GM18526 (cell line): ENCODE data around the gene DNAJC12.

Experiments
- POLR2A ChIP-seq: IDR thresholded peaks from 3 replicates; pipeline ENCODE4 v1.6.1; 2011; ENCODE audit not compliant: insufficient read length; ENCODE audit errors: extremely low read depth

The DNAJC12 gene

DNA sequence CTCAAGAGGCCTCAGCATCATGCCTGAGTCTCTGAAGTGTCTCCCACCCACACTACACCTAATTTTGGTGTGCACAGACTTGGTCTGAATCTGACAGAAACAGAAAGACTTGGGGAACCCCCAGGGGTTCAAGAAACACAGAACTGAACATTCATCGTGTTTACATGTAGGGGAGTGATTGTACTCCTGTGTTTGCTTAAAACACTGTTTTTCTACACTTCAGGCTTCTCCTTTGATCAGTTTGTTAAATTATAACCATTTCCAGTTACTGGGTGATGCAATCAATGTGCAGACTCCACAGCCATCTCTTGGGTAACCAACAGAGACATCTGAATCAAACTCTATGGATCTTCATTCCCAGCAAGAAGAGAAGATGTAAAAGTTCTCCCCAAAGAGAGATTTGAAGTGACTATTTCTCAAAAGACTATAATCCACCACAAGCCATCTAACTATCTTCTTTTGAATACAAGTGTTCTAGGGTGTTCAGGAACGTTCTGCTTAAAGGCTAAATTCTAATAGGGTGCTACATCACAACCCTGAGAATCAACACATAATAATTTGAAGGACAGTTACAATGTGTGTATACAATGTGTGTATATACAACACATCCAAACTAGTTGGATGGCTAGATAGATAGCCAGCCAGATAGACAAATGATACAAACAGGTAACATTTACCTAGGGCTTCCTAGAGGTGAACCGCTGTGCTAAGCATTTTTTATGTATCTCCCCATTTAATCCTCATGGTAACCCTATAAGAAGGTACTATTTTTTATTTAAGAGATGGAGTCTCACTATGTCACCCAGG is 34.2 kb downstream of the DNAJC12 start:
- TF ChIP-seq POLR2A, result no peak

DNA sequence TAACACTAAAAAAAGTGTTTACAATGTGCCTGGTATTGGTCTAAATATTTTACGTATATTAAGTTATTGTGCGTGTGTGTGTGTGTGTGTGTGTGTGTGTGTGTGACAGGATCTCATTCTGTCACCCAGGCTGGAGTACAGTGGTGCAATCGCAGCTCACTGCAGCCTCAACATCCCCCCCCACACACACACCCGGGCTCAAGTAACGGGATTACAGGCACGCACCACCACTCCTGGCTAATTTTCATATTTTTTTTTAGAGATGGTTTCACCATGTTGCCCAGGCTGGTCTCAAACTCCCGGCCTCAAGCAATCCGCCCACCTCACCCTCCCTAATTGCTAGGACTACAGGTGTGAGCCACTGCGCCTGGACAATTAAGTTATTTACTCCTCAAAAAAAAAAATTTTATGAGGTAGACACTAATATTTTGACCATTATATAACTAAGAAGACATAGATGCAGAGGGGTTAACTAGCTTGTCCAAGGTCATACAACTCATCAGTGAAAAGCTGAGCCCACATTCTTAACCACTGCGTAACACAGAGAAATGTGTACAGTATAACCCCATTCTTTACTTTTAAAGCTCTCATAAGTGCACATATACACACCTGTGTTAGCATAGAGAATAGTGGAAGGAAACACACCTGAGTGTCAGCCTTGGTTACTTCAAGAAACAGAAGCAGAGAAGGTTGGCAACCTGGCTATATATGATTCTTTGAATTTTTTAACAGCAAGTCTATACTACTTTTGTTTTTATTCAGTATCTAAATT is 35.0 kb downstream of the DNAJC12 start:
- no peak for TF ChIP-seq POLR2A

GRCh38 chr10:67801118-67801517 is 36.9 kb downstream of the DNAJC12 start:
- TF ChIP-seq POLR2A, result no peak

DNA sequence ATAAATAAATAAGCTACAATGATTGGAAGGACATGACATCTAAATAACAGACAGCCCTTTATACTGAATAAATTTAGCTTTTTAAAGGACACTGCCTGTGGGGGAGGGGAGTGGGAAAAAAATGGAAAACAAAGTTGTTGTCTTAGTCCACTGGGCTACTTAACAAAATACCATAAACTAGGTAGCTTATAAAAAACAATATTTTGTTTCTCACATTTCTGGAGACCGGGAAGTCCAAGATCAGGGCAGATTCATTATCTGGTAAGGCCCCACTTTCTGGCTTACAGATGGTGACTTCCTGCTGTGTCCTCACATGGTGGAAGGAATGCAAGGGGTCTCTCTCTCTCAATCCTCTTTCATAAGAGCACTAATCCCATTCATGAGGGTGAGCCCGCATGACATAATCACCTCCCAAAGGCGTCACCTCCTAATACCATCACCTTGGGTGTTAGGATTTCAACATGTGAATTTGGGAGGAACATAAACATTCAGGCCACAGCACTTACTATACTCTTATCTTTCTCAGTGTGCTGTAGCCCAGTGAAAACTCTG is 43.0 kb downstream of the DNAJC12 start:
- no peak for TF ChIP-seq POLR2A

GRCh38 chr10:67794256-67794655 is 43.7 kb downstream of the DNAJC12 start:
- no peak for TF ChIP-seq POLR2A

DNA sequence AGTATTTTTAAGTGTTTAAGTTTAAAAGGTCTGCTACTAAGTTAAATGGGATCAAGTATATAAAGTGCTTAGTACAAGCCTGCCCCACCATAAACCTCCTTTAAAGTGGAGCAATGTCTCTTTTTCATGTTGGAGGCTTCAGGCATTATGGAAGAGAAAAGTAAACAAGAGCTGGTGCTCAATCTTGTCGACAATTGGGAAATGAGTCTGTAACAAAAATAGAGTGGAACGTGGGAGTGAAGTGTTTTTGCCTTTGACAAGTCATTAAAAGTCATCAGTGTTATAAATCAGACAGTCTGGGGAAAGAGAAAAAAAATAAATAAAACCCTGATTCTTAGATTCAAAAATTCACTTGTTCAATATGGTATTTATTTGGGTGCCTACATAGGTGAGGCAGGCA is 44.7 kb downstream of the DNAJC12 start:
- no peak for TF ChIP-seq POLR2A

- no peak for TF ChIP-seq POLR2A
These were observed 45.3 kb downstream of the DNAJC12 start for GRCh38 chr10:67792653-67793052.

GRCh38 chr10:67790534-67791408 is 47.2 kb downstream of the DNAJC12 start:
- no peak for TF ChIP-seq POLR2A

- TF ChIP-seq POLR2A, result no peak
These were observed 48.2 kb downstream of the DNAJC12 start for GRCh38 chr10:67789769-67790168.

GRCh38 chr10:67788028-67788886 is 49.7 kb downstream of the DNAJC12 start:
- TF ChIP-seq POLR2A, result no peak

- TF ChIP-seq POLR2A, result no peak
These were observed 52.9 kb downstream of the DNAJC12 start for GRCh38 chr10:67785098-67785497.

DNA sequence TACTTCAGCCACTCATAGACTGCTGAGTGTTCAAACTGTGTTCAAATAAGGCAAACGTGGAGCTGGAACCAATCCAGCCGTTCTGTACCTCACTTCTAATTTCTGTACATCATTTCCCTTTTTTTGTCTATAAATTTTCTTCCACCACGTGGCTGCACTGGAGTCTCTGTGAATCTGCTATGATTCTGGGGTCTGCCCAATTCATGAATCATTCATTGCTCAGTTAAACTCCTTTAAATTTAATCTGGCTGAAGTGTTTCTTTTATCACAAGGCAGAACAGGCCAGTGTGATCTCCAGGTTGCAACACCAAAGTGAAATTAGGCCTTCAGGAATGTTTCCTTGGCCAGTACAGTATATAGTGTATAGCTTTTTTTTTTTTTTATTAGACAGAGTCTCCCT is 53.5 kb downstream of the DNAJC12 start:
- no peak for TF ChIP-seq POLR2A

GRCh38 chr10:67783606-67784294 is 54.2 kb downstream of the DNAJC12 start:
- no peak for TF ChIP-seq POLR2A

DNA sequence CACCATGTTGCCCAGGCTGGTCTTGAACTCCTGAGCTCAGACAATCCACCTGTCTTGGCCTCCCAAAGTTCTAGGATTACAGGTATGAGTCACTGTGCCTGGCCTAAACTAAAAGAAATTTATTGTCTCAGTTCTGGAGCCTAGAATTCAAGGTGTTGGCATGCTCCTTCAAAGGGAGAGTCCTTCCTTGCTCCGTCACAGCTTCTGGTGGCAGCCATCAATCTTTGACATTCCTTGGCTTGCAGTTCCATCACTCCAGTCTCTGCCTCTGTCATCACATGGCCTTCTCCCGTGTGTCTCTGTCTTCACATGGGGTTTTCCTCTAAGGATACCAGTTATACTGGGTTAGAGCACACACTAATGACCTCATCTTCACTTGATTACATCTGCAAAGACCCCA is 55.5 kb downstream of the DNAJC12 start:
- TF ChIP-seq POLR2A, result no peak
